Middle frontal gyrus (tissue), 1 donor: ENCODE results near the gene DCHS2.

Experiments used
- DNase-seq: peaks from one replicate; pipeline ENCODE4 v3.0.0-alpha.2; 2015; ENCODE audit warnings: low spot score; ENCODE audit errors: extremely low spot score

The DCHS2 gene

GRCh38 chr4:154390324-154390723 lies 101.3 kb downstream of the DCHS2 start:
- DNase-seq = no peak

- DNase-seq = no peak
Measured at GRCh38 chr4:154389148-154389547, 102.5 kb downstream of the DCHS2 start.

- DNase-seq = no peak
Measured at GRCh38 chr4:154384012-154384411, 107.6 kb downstream of the DCHS2 start.

GRCh38 chr4:154376486-154376885 lies 115.1 kb downstream of the DCHS2 start:
- DNase-seq = no peak

- no peak for DNase-seq
Measured at GRCh38 chr4:154368060-154368459, 123.5 kb downstream of the DCHS2 start.

- DNase-seq = no peak
Measured at GRCh38 chr4:154367659-154368058, 123.9 kb downstream of the DCHS2 start.

GRCh38 chr4:154366956-154367355 lies 124.6 kb downstream of the DCHS2 start:
- DNase-seq = no peak

GRCh38 chr4:154364066-154364845 lies 127.3 kb downstream of the DCHS2 start:
- no peak for DNase-seq

- no peak for DNase-seq
Measured at GRCh38 chr4:154361450-154361849, 130.1 kb downstream of the DCHS2 start.

GRCh38 chr4:154360491-154360890 lies 131.1 kb downstream of the DCHS2 start:
- DNase-seq = no peak

GRCh38 chr4:154354883-154355282 lies 136.7 kb downstream of the DCHS2 start:
- no peak for DNase-seq

GRCh38 chr4:154349829-154350228 lies 141.8 kb downstream of the DCHS2 start:
- no peak for DNase-seq

GRCh38 chr4:154348657-154349056 lies 142.9 kb downstream of the DCHS2 start:
- DNase-seq = no peak

- no peak for DNase-seq
Measured at GRCh38 chr4:154345359-154345758, 146.2 kb downstream of the DCHS2 start.

GRCh38 chr4:154344686-154345085 lies 146.9 kb downstream of the DCHS2 start:
- no peak for DNase-seq

GRCh38 chr4:154343651-154344050 lies 147.9 kb downstream of the DCHS2 start:
- DNase-seq = no peak

GRCh38 chr4:154341448-154341847 lies 150.2 kb downstream of the DCHS2 start:
- DNase-seq = no peak

- DNase-seq = no peak
Measured at GRCh38 chr4:154335588-154335987, 156.0 kb downstream of the DCHS2 start.

- DNase-seq = no peak
Measured at GRCh38 chr4:154332681-154333421, 158.7 kb downstream of the DCHS2 start.

- no peak for DNase-seq
Measured at GRCh38 chr4:154329939-154330338, 161.7 kb downstream of the DCHS2 start.

- peak; percentile 43 for DNase-seq
Measured at GRCh38 chr4:154329268-154329868, 162.2 kb downstream of the DCHS2 start.

GRCh38 chr4:154328030-154328429 lies 163.6 kb downstream of the DCHS2 start:
- DNase-seq = no peak
